K562 (cell line): ENCODE results near the gene AGRP. TPM values are rescaled to one million over a fixed set of nuclear protein-coding genes. Genes with fewer than 3 reads are reported as not detected.

ENCODE experiments used
- BDP1 ChIP-seq: IDR thresholded peaks from 3 replicates; pipeline ENCODE4 v1.6.1; 2011; ENCODE audit not compliant: insufficient read length, insufficient read depth
- EGR1 ChIP-seq: fragments of 450-650 bp; conservative IDR thresholded peaks from 2 replicates; pipeline ENCODE4 v1.6.1; 2017; ENCODE audit warnings: mild to moderate bottlenecking
- MECOM ChIP-seq: fragments of 250-450 bp; sonication (Bioruptor Pico); IDR thresholded peaks from 2 replicates; pipeline ENCODE4 v1.8.0; 2022; ENCODE audit warnings: inconsistent platforms
- NFXL1 ChIP-seq: fragments of 450-650 bp; formaldehyde crosslinking; IDR thresholded peaks from 2 replicates; pipeline ENCODE4 v1.4.0; 2021; ENCODE audit warnings: mild to moderate bottlenecking
- PTRF ChIP-seq: fragments of 450-650 bp; IDR thresholded peaks from 2 replicates; pipeline ENCODE4 v1.6.1; 2016; ENCODE audit warnings: mild to moderate bottlenecking, missing genetic modification characterization, missing compliant biosample characterization
- RBFOX2 ChIP-seq: fragments of 200-400 bp; formaldehyde crosslinking; IDR thresholded peaks from 2 replicates; pipeline ENCODE4 v1.6.1; 2017; ENCODE audit warnings: low read depth, mild to moderate bottlenecking, low read length, moderate library complexity
- RBM22 ChIP-seq: fragments of 200-400 bp; formaldehyde crosslinking; IDR thresholded peaks from 2 replicates; pipeline ENCODE4 v1.6.1; 2018; ENCODE audit warnings: low read length, low read depth; ENCODE audit not compliant: poor library complexity, severe bottlenecking
- SIN3A ChIP-seq, 2 experiments: fragments of 150-350 bp in 1 of 2; IDR thresholded peaks; 2 replicates each; pipeline ENCODE4 v1.6.1; 2011 to 2016; ENCODE audit warnings: borderline replicate concordance in 2 of 2, low read depth in 2 of 2, low read length in 2 of 2, mild to moderate bottlenecking in 2 of 2, moderate library complexity in 2 of 2; ENCODE audit not compliant: control insufficient read depth in 1 of 2
- SNIP1 ChIP-seq: fragments of 450-650 bp; IDR thresholded peaks from 2 replicates; pipeline ENCODE4 v1.7.1; 2017; ENCODE audit warnings: low read depth, mild to moderate bottlenecking
- TCF7L2 ChIP-seq: fragments of 150-350 bp; IDR thresholded peaks from 2 replicates; pipeline ENCODE4 v1.6.1; 2016; ENCODE audit warnings: low read depth, mild to moderate bottlenecking, low read length, moderate library complexity
- ZBTB40 ChIP-seq, 2 experiments: fragments of 450-650 bp in 1 of 2; sonication (generic) in 1 of 2; formaldehyde crosslinking in 1 of 2; IDR thresholded peaks; 2 replicates each; pipeline versions ENCODE4 v1.7.1 to v1.9.0; 2016 to 2022; ENCODE audit warnings: inconsistent platforms in 1 of 2, mild to moderate bottlenecking in 1 of 2, missing genetic modification reagents in 1 of 2
- ZMIZ1 ChIP-seq, 2 experiments: fragments of 150-350 bp in 1 of 2; IDR thresholded peaks; 2 replicates each; pipeline ENCODE4 v1.6.1; 2012 to 2016; ENCODE audit warnings: low read depth in 2 of 2, low read length in 2 of 2, mild to moderate bottlenecking in 1 of 2, moderate library complexity in 1 of 2
- polyA plus RNA-seq, 8 experiments: library from polyadenylated mRNA; depleted of rRNA in 4 of 8; stranded (reverse) in 5 of 8; unstranded in 3 of 8; fragments of >200 nt; fragmentation: Nextera tagmentation in 2 of 8; fragmentation: Illumina TruSeq in 1 of 8; extraction: Ambion mirVana in 2 of 8; extraction: Trizol in 1 of 8; gene quantifications; 2 replicates each; pipeline versions ENCODE4 v1.2.1 to v1.2.3, GENCODE V29; 2011 to 2014; ENCODE audit warnings: inconsistent platforms in 1 of 8, missing spikeins in 1 of 8
- total RNA-seq, 7 experiments: library from RNA; depleted of rRNA in 6 of 7; stranded (reverse); fragments of >200 nt in 6 of 7; fragmentation: Illumina TruSeq in 2 of 7; extraction: Trizol in 2 of 7; gene quantifications; 2 replicates each; pipeline versions ENCODE4 v1.2.1 to v1.2.3, GENCODE V29; 2011 to 2021; ENCODE audit warnings: low replicate concordance in 1 of 7
- TF ChIP-seq, protein P1 (sequence below): fragments of 450-650 bp; IDR thresholded peaks from 2 replicates; pipeline ENCODE4 v1.7.0; 2016; ENCODE audit warnings: borderline replicate concordance

Gene AGRP
- total and polyA plus RNA-seq, 9 of the 15 experiments (the other 6 are each of a cell fraction or from before 2014, with no cell fraction given): not detected

DNA sequence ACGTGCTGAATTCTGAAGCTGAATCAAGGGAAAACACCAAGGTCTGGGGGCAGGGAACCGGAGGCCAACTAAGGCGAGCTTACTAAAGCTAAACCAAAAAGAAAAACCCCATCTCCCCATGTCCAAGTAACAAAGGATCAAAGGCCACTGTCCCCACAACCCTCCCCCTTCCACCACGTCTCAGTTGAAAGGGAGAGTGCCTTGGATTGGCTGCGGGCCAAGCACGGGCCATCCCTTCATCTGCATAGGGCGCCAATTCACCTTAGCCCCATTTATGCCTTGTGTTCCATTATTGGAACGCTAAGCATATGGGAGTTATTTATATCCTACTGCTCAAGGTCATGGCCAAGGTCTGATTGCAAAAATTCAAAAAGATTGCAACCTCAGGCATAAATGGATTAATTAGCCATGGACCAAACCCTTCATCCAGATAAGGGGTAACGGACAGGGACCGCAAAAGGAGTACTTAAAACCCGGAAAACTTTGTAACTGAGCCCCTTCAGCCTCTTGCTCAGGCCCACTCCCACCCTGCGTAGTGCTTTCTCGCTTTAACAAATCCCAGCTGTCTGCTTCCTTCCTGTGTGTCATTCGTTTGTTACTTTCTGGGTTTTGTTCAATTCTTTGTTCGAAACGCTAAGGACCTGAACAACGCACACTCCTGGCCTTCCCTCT lies 1.6 kb downstream of the AGRP start (continued):
- TF ChIP-seq ZBTB40 (IDR thresholded peaks at IDR 0.05): no peak
- no peak for TF ChIP-seq ZBTB40 (CRISPR knock-in tag; IDR thresholded peaks at IDR 0.05)
- no peak for TF ChIP-seq RBFOX2
- no peak for TF ChIP-seq ZMIZ1 (IDR thresholded peaks at IDR 0.05; ENCODE audit: low read depth in 2 of 2, low read length in 2 of 2)
- no peak for TF ChIP-seq SNIP1
- TF ChIP-seq RBM22: no peak
- TF ChIP-seq NFXL1 (CRISPR knock-in tag): no peak
- TF ChIP-seq PTRF (tag): no peak
- TF ChIP-seq TCF7L2: no peak
- TF ChIP-seq SIN3A (IDR thresholded peaks at IDR 0.05; ENCODE audit: borderline replicate concordance in 2 of 2, control insufficient read depth in 1 of 2, low read depth in 2 of 2, low read length in 2 of 2): no peak
- TF ChIP-seq MECOM (CRISPR knock-in tag): no peak
- TF ChIP-seq, protein P1, sequence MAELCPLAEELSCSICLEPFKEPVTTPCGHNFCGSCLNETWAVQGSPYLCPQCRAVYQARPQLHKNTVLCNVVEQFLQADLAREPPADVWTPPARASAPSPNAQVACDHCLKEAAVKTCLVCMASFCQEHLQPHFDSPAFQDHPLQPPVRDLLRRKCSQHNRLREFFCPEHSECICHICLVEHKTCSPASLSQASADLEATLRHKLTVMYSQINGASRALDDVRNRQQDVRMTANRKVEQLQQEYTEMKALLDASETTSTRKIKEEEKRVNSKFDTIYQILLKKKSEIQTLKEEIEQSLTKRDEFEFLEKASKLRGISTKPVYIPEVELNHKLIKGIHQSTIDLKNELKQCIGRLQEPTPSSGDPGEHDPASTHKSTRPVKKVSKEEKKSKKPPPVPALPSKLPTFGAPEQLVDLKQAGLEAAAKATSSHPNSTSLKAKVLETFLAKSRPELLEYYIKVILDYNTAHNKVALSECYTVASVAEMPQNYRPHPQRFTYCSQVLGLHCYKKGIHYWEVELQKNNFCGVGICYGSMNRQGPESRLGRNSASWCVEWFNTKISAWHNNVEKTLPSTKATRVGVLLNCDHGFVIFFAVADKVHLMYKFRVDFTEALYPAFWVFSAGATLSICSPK: no peak
- no peak for TF ChIP-seq BDP1
- TF ChIP-seq EGR1: no peak
